Measurements from ENCODE around the gene FADS3. TPM values are rescaled to one million over a fixed set of nuclear protein-coding genes. Genes with fewer than 3 reads are reported as not detected.

FADS3 gene
- total RNA-seq, 4 donors from 2014 or later: 135 to 327 (median 205) TPM

DNA sequence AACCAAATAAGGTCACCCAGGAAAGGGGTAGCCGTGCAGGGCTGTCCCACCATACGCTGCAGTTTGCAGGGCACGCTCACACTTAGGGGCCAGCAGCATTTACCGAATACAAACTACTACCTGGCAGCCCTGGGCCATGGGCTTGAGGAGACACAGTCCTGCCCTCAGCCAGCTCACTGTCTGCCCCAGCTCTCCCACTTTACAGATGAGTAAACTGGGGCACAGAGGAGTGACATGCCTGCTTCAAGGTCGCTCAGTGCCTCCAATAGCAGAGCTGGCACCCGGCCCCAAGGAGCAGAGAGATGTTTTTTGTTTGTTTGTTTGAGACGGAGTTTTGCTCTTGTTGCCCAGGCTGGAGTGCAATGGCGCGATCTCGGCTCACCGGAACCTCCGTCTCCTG is 2.8 kb downstream of the FADS3 start:
- no peak for DNase-seq (ENCODE audit: low spot score in 2 of 2)
- H3K27me3 ChIP-seq: no peaks in the 10 kb centered on the region
- peak overlapping the region in 3 of 4 donors; percentile 22 to 99 (median 96) for H3K27ac ChIP-seq
- WGBS, 2 donors: 83 to 85% methylated on average over 12 of the region's 12 CpGs
- no peaks in the 10 kb centered on the region for H3K9me3 ChIP-seq
- H3K4me3 ChIP-seq: no peak overlapping the region
- peaks cover 0 to 70% (median 24%) of the 10 kb centered on the region in 4 donors for H3K4me1 ChIP-seq
- H3K36me3 ChIP-seq: no peaks in the 10 kb centered on the region
- TF ChIP-seq, protein P1, sequence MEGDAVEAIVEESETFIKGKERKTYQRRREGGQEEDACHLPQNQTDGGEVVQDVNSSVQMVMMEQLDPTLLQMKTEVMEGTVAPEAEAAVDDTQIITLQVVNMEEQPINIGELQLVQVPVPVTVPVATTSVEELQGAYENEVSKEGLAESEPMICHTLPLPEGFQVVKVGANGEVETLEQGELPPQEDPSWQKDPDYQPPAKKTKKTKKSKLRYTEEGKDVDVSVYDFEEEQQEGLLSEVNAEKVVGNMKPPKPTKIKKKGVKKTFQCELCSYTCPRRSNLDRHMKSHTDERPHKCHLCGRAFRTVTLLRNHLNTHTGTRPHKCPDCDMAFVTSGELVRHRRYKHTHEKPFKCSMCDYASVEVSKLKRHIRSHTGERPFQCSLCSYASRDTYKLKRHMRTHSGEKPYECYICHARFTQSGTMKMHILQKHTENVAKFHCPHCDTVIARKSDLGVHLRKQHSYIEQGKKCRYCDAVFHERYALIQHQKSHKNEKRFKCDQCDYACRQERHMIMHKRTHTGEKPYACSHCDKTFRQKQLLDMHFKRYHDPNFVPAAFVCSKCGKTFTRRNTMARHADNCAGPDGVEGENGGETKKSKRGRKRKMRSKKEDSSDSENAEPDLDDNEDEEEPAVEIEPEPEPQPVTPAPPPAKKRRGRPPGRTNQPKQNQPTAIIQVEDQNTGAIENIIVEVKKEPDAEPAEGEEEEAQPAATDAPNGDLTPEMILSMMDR (IDR thresholded peaks at IDR 0.05): no peak
- no peak for TF ChIP-seq EP300 (IDR thresholded peaks at IDR 0.05)

DNA sequence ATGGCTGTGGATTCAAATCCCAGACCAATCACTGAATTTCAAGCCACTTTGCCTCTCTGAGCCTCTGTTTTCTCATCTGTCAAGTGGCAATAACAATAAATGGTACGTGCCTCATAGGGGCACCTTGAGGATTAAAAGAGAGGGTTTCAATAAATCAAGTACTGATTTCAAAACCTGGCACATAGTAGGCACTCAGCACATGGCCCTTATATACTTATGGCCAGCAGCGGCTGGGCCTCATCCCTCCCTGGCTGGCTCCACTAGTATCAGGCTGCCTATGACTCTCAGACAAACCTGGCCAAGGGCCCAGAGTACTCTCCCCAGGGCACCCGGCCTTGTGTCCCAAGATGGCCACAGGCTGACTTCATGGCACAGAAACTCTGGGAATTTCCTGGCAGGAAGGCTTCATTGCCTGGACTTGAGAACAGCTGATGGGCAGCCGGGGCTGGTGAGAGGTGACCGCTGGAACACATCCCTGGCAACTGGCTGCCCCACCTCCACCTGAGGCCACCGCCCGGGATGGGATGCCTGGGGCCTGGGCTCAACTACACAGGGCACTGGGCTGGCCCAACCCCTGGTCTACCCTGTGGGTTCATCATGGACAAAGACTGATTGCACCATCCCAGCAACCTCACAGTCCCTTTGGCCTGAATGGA is 3.4 kb downstream of the FADS3 start:
- H3K4me3 ChIP-seq: no peak overlapping the region
- H3K4me1 ChIP-seq: peaks cover 0 to 70% (median 24%) of the 10 kb centered on the region in 4 donors
- DNase-seq (ENCODE audit: low spot score in 2 of 2): peak; percentile 59 to 65
- 40 to 65% methylated on average over 3 to 4 of the region's 7 CpGs for WGBS, 2 donors
- no peak for TF ChIP-seq POLR2A (IDR thresholded peaks at IDR 0.05)
- TF ChIP-seq, protein P1 (IDR thresholded peaks at IDR 0.05): no peak
- TF ChIP-seq EP300 (IDR thresholded peaks at IDR 0.05): peak; percentile 21 to 84
- no peaks in the 10 kb centered on the region for H3K36me3 ChIP-seq
- H3K27me3 ChIP-seq: no peaks in the 10 kb centered on the region
- peak overlapping the region in 3 of 4 donors; percentile 22 to 99 (median 96) for H3K27ac ChIP-seq
- H3K9me3 ChIP-seq: no peaks in the 10 kb centered on the region

DNA sequence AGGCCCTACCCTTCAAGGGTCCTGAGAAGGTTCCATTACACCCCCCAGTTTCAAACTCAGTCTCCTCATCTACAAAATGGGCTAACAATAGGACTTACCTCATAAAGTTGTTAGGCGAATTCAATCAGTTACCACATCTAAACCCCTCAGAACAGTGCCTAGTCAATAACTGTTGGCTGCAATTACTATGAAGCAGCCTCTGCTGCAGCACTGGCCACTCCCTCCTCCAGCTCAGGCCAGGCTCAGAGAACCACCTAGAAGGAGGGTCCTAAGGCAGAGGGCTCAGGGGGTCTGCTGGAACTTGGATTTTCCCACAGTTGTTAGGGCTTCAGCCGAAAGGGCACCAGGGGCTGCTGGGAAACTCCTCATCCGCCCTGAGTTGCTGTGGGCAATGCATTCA is 4.7 kb downstream of the FADS3 start:
- TF ChIP-seq EP300 (IDR thresholded peaks at IDR 0.05): no peak
- TF ChIP-seq, protein P1 (IDR thresholded peaks at IDR 0.05): no peak
- TF ChIP-seq POLR2A (IDR thresholded peaks at IDR 0.05): no peak
- H3K9me3 ChIP-seq: no peaks in the 10 kb centered on the region
- H3K27me3 ChIP-seq: no peaks in the 10 kb centered on the region
- H3K27ac ChIP-seq: no peak overlapping the region
- no peak overlapping the region for H3K4me3 ChIP-seq
- DNase-seq (ENCODE audit: low spot score in 2 of 2): no peak
- H3K4me1 ChIP-seq: peaks cover 0 to 70% (median 19%) of the 10 kb centered on the region in 4 donors
- 95 to 96% methylated on average over 3 of the region's 3 CpGs for WGBS, 2 donors
- no peaks in the 10 kb centered on the region for H3K36me3 ChIP-seq

DNA sequence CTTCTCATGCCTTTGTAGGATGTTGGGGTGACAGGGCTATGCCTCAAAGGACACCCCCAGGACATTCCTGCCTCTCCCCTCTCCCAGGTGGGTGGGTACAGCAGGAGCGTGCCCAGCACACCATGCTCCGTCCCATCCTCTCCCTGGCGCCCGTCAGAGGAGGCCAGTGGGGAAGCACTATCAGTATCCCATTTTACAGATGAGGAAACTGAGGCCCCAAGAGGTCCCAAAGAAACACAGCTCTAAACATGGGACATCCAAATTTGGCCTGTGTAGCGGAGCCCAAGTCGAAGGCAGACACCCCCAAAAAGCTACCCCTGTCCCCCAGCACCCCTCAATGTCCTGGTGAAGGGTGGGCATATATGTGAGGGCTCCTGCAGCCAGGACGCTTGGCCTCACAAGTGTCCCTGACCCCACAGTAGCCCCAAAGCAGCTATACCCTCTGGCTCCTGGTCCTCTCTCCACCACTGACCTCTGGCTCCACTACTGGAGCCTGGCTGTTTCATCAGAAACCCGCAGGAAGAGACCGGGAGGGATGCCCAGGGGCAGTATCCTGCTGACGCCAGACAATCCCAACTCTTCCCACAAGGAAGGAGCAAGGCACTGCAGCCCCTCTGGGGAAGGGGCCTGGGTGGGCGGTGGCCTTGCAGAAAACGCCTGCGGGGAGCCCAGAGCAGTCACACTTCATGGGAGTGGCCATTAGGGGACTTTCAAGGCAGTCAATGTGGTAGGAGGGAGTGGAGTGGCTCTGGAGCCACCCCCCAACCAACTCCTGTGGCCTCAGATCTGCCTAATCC is 5.4 kb downstream of the FADS3 start:
- peak overlapping the region in 1 of 4 donors; percentile 4 for H3K27ac ChIP-seq
- TF ChIP-seq POLR2A (IDR thresholded peaks at IDR 0.05): no peak
- no peak for TF ChIP-seq EP300 (IDR thresholded peaks at IDR 0.05)
- TF ChIP-seq, protein P1 (IDR thresholded peaks at IDR 0.05): no peak
- no peaks in the 10 kb centered on the region for H3K9me3 ChIP-seq
- H3K4me1 ChIP-seq: peaks cover 0 to 75% (median 22%) of the 10 kb centered on the region in 4 donors
- H3K4me3 ChIP-seq: no peak overlapping the region
- DNase-seq (ENCODE audit: low spot score in 2 of 2): no peak
- H3K27me3 ChIP-seq: no peaks in the 10 kb centered on the region
- 92 to 94% methylated on average over 10 to 11 of the region's 13 CpGs for WGBS, 2 donors
- no peaks in the 10 kb centered on the region for H3K36me3 ChIP-seq

All from tibial nerve (tissue), 4 donors.